Measurements from ENCODE around the gene CLEC12A.
A peak's percentile ranks its signal among the peaks of the same experiment; 100 is the strongest.

Gene CLEC12A

GRCh38 chr12:9932270-9932669 lies 38.9 kb upstream of the CLEC12A start, which contains the start of gene CLEC2A:
TSS of gene CLEC2A (minus strand) at chr12:9932370. CDS start at chr12:9932329, 41 bp downstream.
- no peaks in the 10 kb centered on the region for H3K36me3 ChIP-seq (ENCODE audit: control insufficient read depth, insufficient read depth, low read length)
- no peaks in the 10 kb centered on the region for H3K4me1 ChIP-seq (ENCODE audit: control insufficient read depth, low read depth, low read length)
- H3K9ac ChIP-seq (ENCODE audit: low read length), result no peak within 1 kb of the TSS
- H3K79me1 ChIP-seq (ENCODE audit: low read length), result no peaks in the 10 kb centered on the region
- no peak within 1 kb of the TSS for H4K8ac ChIP-seq (ENCODE audit: low read depth, low read length)
- WGBS (ENCODE audit: extremely low coverage, insufficient coverage, low lambda C conversion rate), result no CpG with 5 or more reads among the region's 6 CpGs
- H3K4ac ChIP-seq (ENCODE audit: low read depth, low read length), result no peak within 1 kb of the TSS
- H3K27ac ChIP-seq (ENCODE audit: low read depth, low read length), result no peak within 1 kb of the TSS
- H2BK15ac ChIP-seq (replicated peaks; ENCODE audit: low read depth), result no peak within 1 kb of the TSS
- no peaks in the 10 kb centered on the region for H3K27me3 ChIP-seq (ENCODE audit: insufficient read depth, low read length, poor library complexity)
- no peak within 1 kb of the TSS for H3K4me2 ChIP-seq (ENCODE audit: low read length)
- no peak for DNase-seq
- H3K79me2 ChIP-seq (ENCODE audit: control insufficient read depth, insufficient read depth, low read length), result no peaks in the 10 kb centered on the region
- no peak within 1 kb of the TSS for H3K56ac ChIP-seq (ENCODE audit: low read length)
- no peak within 1 kb of the TSS for H2BK5ac ChIP-seq (ENCODE audit: low read length)
- H3K23ac ChIP-seq (ENCODE audit: low read length), result no peak within 1 kb of the TSS
- no peak within 1 kb of the TSS for H2BK120ac ChIP-seq (ENCODE audit: low read depth, low read length)
- H3K4me3 ChIP-seq (ENCODE audit: low read length), result no peak within 1 kb of the TSS
- no peak within 1 kb of the TSS for H2AK5ac ChIP-seq (ENCODE audit: low read length)
- H3K18ac ChIP-seq (ENCODE audit: low read length), result no peak within 1 kb of the TSS
- H4K5ac ChIP-seq (ENCODE audit: low read length), result no peak within 1 kb of the TSS

- no peak overlapping the region for H3K4ac ChIP-seq (ENCODE audit: low read depth, low read length)
- no peak overlapping the region for H3K18ac ChIP-seq (ENCODE audit: low read length)
- no peak overlapping the region for H3K23ac ChIP-seq (ENCODE audit: low read length)
- H3K56ac ChIP-seq (ENCODE audit: low read length), result no peak overlapping the region
- H2BK15ac ChIP-seq (replicated peaks; ENCODE audit: low read depth), result no peak overlapping the region
- H2BK5ac ChIP-seq (ENCODE audit: low read length), result no peak overlapping the region
- H3K27ac ChIP-seq (ENCODE audit: low read depth, low read length), result no peak overlapping the region
- no peak overlapping the region for H3K4me2 ChIP-seq (ENCODE audit: low read length)
- no peaks in the 10 kb centered on the region for H3K79me1 ChIP-seq (ENCODE audit: low read length)
- no peak for DNase-seq
- no peak overlapping the region for H3K4me3 ChIP-seq (ENCODE audit: low read length)
- no peaks in the 10 kb centered on the region for H3K79me2 ChIP-seq (ENCODE audit: control insufficient read depth, insufficient read depth, low read length)
- H3K36me3 ChIP-seq (ENCODE audit: control insufficient read depth, insufficient read depth, low read length), result no peaks in the 10 kb centered on the region
- H3K27me3 ChIP-seq (ENCODE audit: insufficient read depth, low read length, poor library complexity), result no peaks in the 10 kb centered on the region
- H2AK5ac ChIP-seq (ENCODE audit: low read length), result no peak overlapping the region
- no CpG with 5 or more reads among the region's 2 CpGs for WGBS (ENCODE audit: extremely low coverage, insufficient coverage, low lambda C conversion rate)
- H4K5ac ChIP-seq (ENCODE audit: low read length), result no peak overlapping the region
- no peak overlapping the region for H4K8ac ChIP-seq (ENCODE audit: low read depth, low read length)
- no peaks in the 10 kb centered on the region for H3K4me1 ChIP-seq (ENCODE audit: control insufficient read depth, low read depth, low read length)
- H2BK120ac ChIP-seq (ENCODE audit: low read depth, low read length), result no peak overlapping the region
- no peak overlapping the region for H3K9ac ChIP-seq (ENCODE audit: low read length)
Measured at GRCh38 chr12:9933958-9934357, 37.3 kb upstream of the CLEC12A start.

GRCh38 chr12:9935026-9935425 lies 36.2 kb upstream of the CLEC12A start:
- Histone ChIP-seq H4K5ac (ENCODE audit: low read length) (no peak overlapping the region), H3K9ac (ENCODE audit: low read length) (no peak overlapping the region), H3K4me1 (ENCODE audit: control insufficient read depth, low read depth, low read length) (no peaks in the 10 kb centered on the region), H2BK5ac (ENCODE audit: low read length) (no peak overlapping the region), H2BK120ac (ENCODE audit: low read depth, low read length) (no peak overlapping the region), H3K4me2 (ENCODE audit: low read length) (no peak overlapping the region), H3K79me2 (ENCODE audit: control insufficient read depth, insufficient read depth, low read length) (no peaks in the 10 kb centered on the region), H4K8ac (ENCODE audit: low read depth, low read length) (no peak overlapping the region), H3K27ac (ENCODE audit: low read depth, low read length) (no peak overlapping the region), H3K4me3 (ENCODE audit: low read length) (no peak overlapping the region), H3K56ac (ENCODE audit: low read length) (no peak overlapping the region), H3K23ac (ENCODE audit: low read length) (no peak overlapping the region), H3K18ac (ENCODE audit: low read length) (no peak overlapping the region), H2BK15ac (replicated peaks; ENCODE audit: low read depth) (no peak overlapping the region), H3K79me1 (ENCODE audit: low read length) (no peaks in the 10 kb centered on the region), H3K27me3 (ENCODE audit: insufficient read depth, low read length, poor library complexity) (no peaks in the 10 kb centered on the region), H2AK5ac (ENCODE audit: low read length) (no peak overlapping the region), H3K36me3 (ENCODE audit: control insufficient read depth, insufficient read depth, low read length) (no peaks in the 10 kb centered on the region), H3K4ac (ENCODE audit: low read depth, low read length) (no peak overlapping the region)
- peak; percentile 66 for DNase-seq
- WGBS (ENCODE audit: extremely low coverage, insufficient coverage, low lambda C conversion rate), result no CpG with 5 or more reads among the region's 2 CpGs

- Histone ChIP-seq H3K36me3 (ENCODE audit: control insufficient read depth, insufficient read depth, low read length) (no peaks in the 10 kb centered on the region), H3K79me2 (ENCODE audit: control insufficient read depth, insufficient read depth, low read length) (no peaks in the 10 kb centered on the region), H3K18ac (ENCODE audit: low read length) (no peak overlapping the region), H2BK5ac (ENCODE audit: low read length) (no peak overlapping the region), H2BK120ac (ENCODE audit: low read depth, low read length) (no peak overlapping the region), H4K8ac (ENCODE audit: low read depth, low read length) (no peak overlapping the region), H2AK5ac (ENCODE audit: low read length) (no peak overlapping the region), H3K4ac (ENCODE audit: low read depth, low read length) (no peak overlapping the region), H3K4me2 (ENCODE audit: low read length) (no peak overlapping the region), H2BK15ac (replicated peaks; ENCODE audit: low read depth) (no peak overlapping the region), H3K56ac (ENCODE audit: low read length) (no peak overlapping the region), H3K79me1 (ENCODE audit: low read length) (no peaks in the 10 kb centered on the region), H4K5ac (ENCODE audit: low read length) (no peak overlapping the region), H3K4me1 (ENCODE audit: control insufficient read depth, low read depth, low read length) (no peaks in the 10 kb centered on the region), H3K4me3 (ENCODE audit: low read length) (no peak overlapping the region), H3K27ac (ENCODE audit: low read depth, low read length) (no peak overlapping the region), H3K23ac (ENCODE audit: low read length) (no peak overlapping the region), H3K27me3 (ENCODE audit: insufficient read depth, low read length, poor library complexity) (no peaks in the 10 kb centered on the region), H3K9ac (ENCODE audit: low read length) (no peak overlapping the region)
- no peak for DNase-seq
- no CpG with 5 or more reads among the region's 10 CpGs for WGBS (ENCODE audit: extremely low coverage, insufficient coverage, low lambda C conversion rate)
Measured at GRCh38 chr12:9936591-9936990, 34.6 kb upstream of the CLEC12A start.

GRCh38 chr12:9940375-9940774 lies 30.8 kb upstream of the CLEC12A start:
- Histone ChIP-seq H2BK120ac (ENCODE audit: low read depth, low read length) (no peak overlapping the region), H3K23ac (ENCODE audit: low read length) (no peak overlapping the region), H4K5ac (ENCODE audit: low read length) (no peak overlapping the region), H4K8ac (ENCODE audit: low read depth, low read length) (no peak overlapping the region), H2AK5ac (ENCODE audit: low read length) (no peak overlapping the region), H3K4me2 (ENCODE audit: low read length) (no peak overlapping the region), H3K56ac (ENCODE audit: low read length) (no peak overlapping the region), H2BK5ac (ENCODE audit: low read length) (no peak overlapping the region), H3K18ac (ENCODE audit: low read length) (no peak overlapping the region), H3K79me2 (ENCODE audit: control insufficient read depth, insufficient read depth, low read length) (no peaks in the 10 kb centered on the region), H3K4ac (ENCODE audit: low read depth, low read length) (no peak overlapping the region), H3K27me3 (ENCODE audit: insufficient read depth, low read length, poor library complexity) (no peaks in the 10 kb centered on the region), H3K79me1 (ENCODE audit: low read length) (no peaks in the 10 kb centered on the region), H3K4me1 (ENCODE audit: control insufficient read depth, low read depth, low read length) (no peaks in the 10 kb centered on the region), H3K36me3 (ENCODE audit: control insufficient read depth, insufficient read depth, low read length) (no peaks in the 10 kb centered on the region), H3K9ac (ENCODE audit: low read length) (no peak overlapping the region), H3K4me3 (ENCODE audit: low read length) (no peak overlapping the region), H3K27ac (ENCODE audit: low read depth, low read length) (no peak overlapping the region), H2BK15ac (replicated peaks; ENCODE audit: low read depth) (no peak overlapping the region)
- no peak for DNase-seq
- WGBS (ENCODE audit: extremely low coverage, insufficient coverage, low lambda C conversion rate), result no CpG with 5 or more reads among the region's 2 CpGs

GRCh38 chr12:9941838-9942237 lies 29.4 kb upstream of the CLEC12A start:
- no peak for DNase-seq
- no peaks in the 10 kb centered on the region for H3K36me3 ChIP-seq (ENCODE audit: control insufficient read depth, insufficient read depth, low read length)
- no peaks in the 10 kb centered on the region for H3K4me1 ChIP-seq (ENCODE audit: control insufficient read depth, low read depth, low read length)
- H3K27ac ChIP-seq (ENCODE audit: low read depth, low read length), result no peak overlapping the region
- H2BK5ac ChIP-seq (ENCODE audit: low read length), result no peak overlapping the region
- H3K9ac ChIP-seq (ENCODE audit: low read length), result no peak overlapping the region
- H3K4ac ChIP-seq (ENCODE audit: low read depth, low read length), result no peak overlapping the region
- H3K18ac ChIP-seq (ENCODE audit: low read length), result no peak overlapping the region
- H3K4me2 ChIP-seq (ENCODE audit: low read length), result no peak overlapping the region
- WGBS (ENCODE audit: extremely low coverage, insufficient coverage, low lambda C conversion rate), result no CpG with 5 or more reads among the region's 1 CpG
- H3K56ac ChIP-seq (ENCODE audit: low read length), result no peak overlapping the region
- H3K4me3 ChIP-seq (ENCODE audit: low read length), result no peak overlapping the region
- H3K23ac ChIP-seq (ENCODE audit: low read length), result no peak overlapping the region
- H3K79me1 ChIP-seq (ENCODE audit: low read length), result no peaks in the 10 kb centered on the region
- H4K8ac ChIP-seq (ENCODE audit: low read depth, low read length), result no peak overlapping the region
- no peak overlapping the region for H2AK5ac ChIP-seq (ENCODE audit: low read length)
- H4K5ac ChIP-seq (ENCODE audit: low read length), result no peak overlapping the region
- H3K27me3 ChIP-seq (ENCODE audit: insufficient read depth, low read length, poor library complexity), result no peaks in the 10 kb centered on the region
- no peak overlapping the region for H2BK120ac ChIP-seq (ENCODE audit: low read depth, low read length)
- no peak overlapping the region for H2BK15ac ChIP-seq (replicated peaks; ENCODE audit: low read depth)
- H3K79me2 ChIP-seq (ENCODE audit: control insufficient read depth, insufficient read depth, low read length), result no peaks in the 10 kb centered on the region

Measured in mesendoderm (in vitro differentiated cells).